Activated naive CD4-positive, alpha-beta T cell treated with anti-CD3 and anti-CD28 coated beads, Interleukin-2, amount 50 U/mL, for 24 hours (primary cell): Measurements from ENCODE around the gene AP4S1.
"Not testable (repeated sequence)": the region's sequence is repeated elsewhere in the genome, so short reads cannot be mapped to it uniquely, and the experiment has no call there.

Experiments used
- H3K27ac Mint-ChIP-seq: one replicate; pipeline ENCODE4 v1.8.0; 2021; ENCODE audit warnings: mild to moderate bottlenecking, mixed read lengths
- H3K27me3 Mint-ChIP-seq: one replicate; pipeline ENCODE4 v1.8.0; 2021; ENCODE audit warnings: mixed read lengths
- H3K36me3 Mint-ChIP-seq: one replicate; pipeline ENCODE4 v1.8.0; 2021; ENCODE audit warnings: mixed read lengths
- H3K4me1 Mint-ChIP-seq: one replicate; pipeline ENCODE4 v1.8.0; 2021; ENCODE audit warnings: mixed read lengths
- H3K4me3 Mint-ChIP-seq: one replicate; pipeline ENCODE4 v1.8.0; 2021; ENCODE audit warnings: mild to moderate bottlenecking, mixed read lengths
- H3K9me3 Mint-ChIP-seq: one replicate; pipeline ENCODE4 v1.8.0; 2021; ENCODE audit warnings: mixed read lengths

The AP4S1 gene

GRCh38 chr14:31052905-31053586, 27.6 kb downstream of the AP4S1 start:
- H3K4me3 Mint-ChIP-seq, H3K27ac Mint-ChIP-seq, H3K9me3 Mint-ChIP-seq, H3K27me3 Mint-ChIP-seq, H3K36me3 Mint-ChIP-seq, H3K4me1 Mint-ChIP-seq: not testable (repeated sequence)

- Mint-ChIP-seq H3K27me3 (no peaks in the 10 kb centered on the region), H3K9me3 (no peaks in the 10 kb centered on the region), H3K4me1 (peaks cover 19% of the 10 kb centered on the region), H3K27ac (no peak overlapping the region), H3K4me3 (no peak overlapping the region), H3K36me3 (no peaks in the 10 kb centered on the region)
Measured at GRCh38 chr14:31057035-31057434, 31.6 kb downstream of the AP4S1 start.

- no peak overlapping the region for H3K27ac Mint-ChIP-seq
- peaks cover 19% of the 10 kb centered on the region for H3K4me1 Mint-ChIP-seq
- H3K36me3 Mint-ChIP-seq: no peaks in the 10 kb centered on the region
- H3K9me3 Mint-ChIP-seq: no peaks in the 10 kb centered on the region
- H3K4me3 Mint-ChIP-seq: no peak overlapping the region
- no peaks in the 10 kb centered on the region for H3K27me3 Mint-ChIP-seq
Measured at GRCh38 chr14:31057701-31058364, 32.4 kb downstream of the AP4S1 start.

- Mint-ChIP-seq H3K27ac (no peak overlapping the region), H3K9me3 (no peaks in the 10 kb centered on the region), H3K36me3 (no peaks in the 10 kb centered on the region), H3K4me1 (peaks cover 19% of the 10 kb centered on the region), H3K27me3 (no peaks in the 10 kb centered on the region), H3K4me3 (no peak overlapping the region)
Measured at GRCh38 chr14:31059152-31059924, 33.9 kb downstream of the AP4S1 start.

GRCh38 chr14:31060253-31060875, 34.9 kb downstream of the AP4S1 start:
- H3K4me1 Mint-ChIP-seq: peaks cover 19% of the 10 kb centered on the region
- no peak overlapping the region for H3K4me3 Mint-ChIP-seq

GRCh38 chr14:31062908-31063307, 37.5 kb downstream of the AP4S1 start:
- H3K4me1 Mint-ChIP-seq: peaks cover 11% of the 10 kb centered on the region
- not testable (repeated sequence) for H3K36me3 Mint-ChIP-seq, H3K27ac Mint-ChIP-seq, H3K4me3 Mint-ChIP-seq, H3K9me3 Mint-ChIP-seq, H3K27me3 Mint-ChIP-seq

More at GRCh38 chr14:31060253-31060875, 34.9 kb downstream of the AP4S1 start:
- Mint-ChIP-seq H3K27me3 (no peaks in the 10 kb centered on the region), H3K27ac (no peak overlapping the region), H3K36me3 (no peaks in the 10 kb centered on the region), H3K9me3 (no peaks in the 10 kb centered on the region)

- Mint-ChIP-seq H3K36me3 (peaks cover 18% of the 10 kb centered on the region), H3K27ac (no peak overlapping the region), H3K4me1 (no peaks in the 10 kb centered on the region)
Measured at GRCh38 chr14:31068235-31068634, 42.8 kb downstream of the AP4S1 start.

GRCh38 chr14:31069343-31069742, 43.9 kb downstream of the AP4S1 start:
- Mint-ChIP-seq H3K36me3 (peaks cover 18% of the 10 kb centered on the region), H3K4me1 (no peaks in the 10 kb centered on the region), H3K27me3 (no peaks in the 10 kb centered on the region), H3K27ac (no peak overlapping the region), H3K4me3 (no peak overlapping the region), H3K9me3 (no peaks in the 10 kb centered on the region)

More at GRCh38 chr14:31068235-31068634, 42.8 kb downstream of the AP4S1 start:
- Mint-ChIP-seq H3K27me3 (no peaks in the 10 kb centered on the region), H3K9me3 (no peaks in the 10 kb centered on the region), H3K4me3 (no peak overlapping the region)

GRCh38 chr14:31070431-31070830, 45.0 kb downstream of the AP4S1 start:
- Mint-ChIP-seq H3K9me3 (no peaks in the 10 kb centered on the region), H3K4me1 (no peaks in the 10 kb centered on the region), H3K36me3 (peaks cover 23% of the 10 kb centered on the region), H3K27ac (no peak overlapping the region), H3K27me3 (no peaks in the 10 kb centered on the region), H3K4me3 (no peak overlapping the region)

GRCh38 chr14:31071151-31071550, 45.7 kb downstream of the AP4S1 start:
- H3K27me3 Mint-ChIP-seq: no peaks in the 10 kb centered on the region
- no peaks in the 10 kb centered on the region for H3K9me3 Mint-ChIP-seq
- no peak overlapping the region for H3K27ac Mint-ChIP-seq
- H3K4me3 Mint-ChIP-seq: no peak overlapping the region
- H3K36me3 Mint-ChIP-seq: peaks cover 21% of the 10 kb centered on the region
- H3K4me1 Mint-ChIP-seq: no peaks in the 10 kb centered on the region

- Mint-ChIP-seq H3K27ac (no peak overlapping the region), H3K36me3 (peaks cover 12% of the 10 kb centered on the region), H3K4me3 (no peak overlapping the region), H3K27me3 (no peaks in the 10 kb centered on the region), H3K9me3 (no peaks in the 10 kb centered on the region), H3K4me1 (no peaks in the 10 kb centered on the region)
Measured at GRCh38 chr14:31075144-31075543, 49.7 kb downstream of the AP4S1 start.

- Mint-ChIP-seq H3K4me3 (no peak overlapping the region), H3K36me3 (peaks cover 10% of the 10 kb centered on the region), H3K27me3 (no peaks in the 10 kb centered on the region), H3K27ac (no peak overlapping the region), H3K9me3 (no peaks in the 10 kb centered on the region), H3K4me1 (no peaks in the 10 kb centered on the region)
Measured at GRCh38 chr14:31078766-31079165, 53.3 kb downstream of the AP4S1 start.

- H3K27ac Mint-ChIP-seq: no peak overlapping the region
- H3K9me3 Mint-ChIP-seq: no peaks in the 10 kb centered on the region
- H3K4me3 Mint-ChIP-seq: no peak overlapping the region
- H3K36me3 Mint-ChIP-seq: peaks cover 9% of the 10 kb centered on the region
- H3K27me3 Mint-ChIP-seq: no peaks in the 10 kb centered on the region
- H3K4me1 Mint-ChIP-seq: no peaks in the 10 kb centered on the region
Measured at GRCh38 chr14:31080056-31080455, 54.6 kb downstream of the AP4S1 start.

GRCh38 chr14:31080484-31080883, 55.0 kb downstream of the AP4S1 start:
- peak overlapping the region; percentile 30 for H3K27ac Mint-ChIP-seq
- H3K4me3 Mint-ChIP-seq: no peak overlapping the region
- no peaks in the 10 kb centered on the region for H3K4me1 Mint-ChIP-seq
- no peaks in the 10 kb centered on the region for H3K9me3 Mint-ChIP-seq
- H3K36me3 Mint-ChIP-seq: peaks cover 5% of the 10 kb centered on the region
- H3K27me3 Mint-ChIP-seq: no peaks in the 10 kb centered on the region

GRCh38 chr14:31083781-31084180, 58.3 kb downstream of the AP4S1 start:
- Mint-ChIP-seq H3K9me3 (no peaks in the 10 kb centered on the region), H3K4me1 (no peaks in the 10 kb centered on the region), H3K4me3 (no peak overlapping the region), H3K27me3 (no peaks in the 10 kb centered on the region), H3K27ac (no peak overlapping the region), H3K36me3 (peaks cover 4% of the 10 kb centered on the region)

GRCh38 chr14:31084385-31084784, 58.9 kb downstream of the AP4S1 start:
- Mint-ChIP-seq H3K9me3 (no peaks in the 10 kb centered on the region), H3K27me3 (no peaks in the 10 kb centered on the region), H3K27ac (no peak overlapping the region), H3K4me1 (no peaks in the 10 kb centered on the region), H3K36me3 (peaks cover 4% of the 10 kb centered on the region), H3K4me3 (no peak overlapping the region)
